ENCODE measurements around the gene GSK3B. TPM values are rescaled to one million over a fixed set of nuclear protein-coding genes. Genes with fewer than 3 reads are reported as not detected.

GSK3B gene
- total and polyA plus RNA-seq, 2 donors (not counting 3 experiments of a cell fraction or from before 2014, with no cell fraction given) = 22.1 to 50.1 TPM

DNA sequence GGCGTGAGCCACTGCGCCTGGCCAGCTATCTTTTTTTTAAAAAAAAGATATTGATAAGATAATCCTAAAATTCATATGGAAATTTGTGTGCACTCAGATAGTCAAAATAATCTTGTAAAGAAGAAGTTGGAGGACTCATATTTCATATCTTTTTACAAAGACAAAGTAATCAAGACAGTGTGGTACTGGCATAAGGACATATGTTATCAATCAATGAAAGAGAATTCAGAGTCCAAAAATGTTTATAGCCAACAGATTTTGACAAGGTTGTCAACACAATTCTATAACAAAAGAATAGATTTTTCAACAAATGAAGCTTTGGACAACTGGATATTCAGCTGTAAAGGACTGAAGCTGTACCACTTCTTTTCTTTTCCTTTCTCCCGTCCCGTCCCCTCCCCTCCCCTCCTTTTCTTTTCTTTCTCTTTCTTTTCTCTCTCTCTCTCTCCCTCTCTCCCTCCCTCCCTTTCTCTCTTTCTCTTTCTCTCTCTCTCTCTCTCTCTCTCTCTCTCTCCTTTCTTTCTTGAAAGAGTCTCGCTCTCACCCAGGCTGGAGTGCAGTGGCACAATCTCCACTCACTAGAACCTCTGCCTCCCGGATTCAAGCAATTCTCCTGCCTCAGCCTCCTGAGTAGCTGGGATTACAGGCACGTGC is 126.8 kb downstream of the GSK3B start:
- DNase-seq (ENCODE audit: low read depth, low spot score) = no peak
- Histone ChIP-seq H3K4me3 (replicated peaks in 1 of 3; ENCODE audit: insufficient read depth in 1 of 3, low read depth in 1 of 3, low read length in 3 of 3) (no peak overlapping the region), H3K4me1 (ENCODE audit: control insufficient read depth, extremely low read depth, insufficient read depth, low read length) (no peaks in the 10 kb centered on the region), H3K4me2 (ENCODE audit: insufficient read depth, low read length) (no peak overlapping the region), H3K9me3 (replicated peaks; ENCODE audit: control insufficient read depth, insufficient read depth, low read length) (no peaks in the 10 kb centered on the region), H4K20me1 (replicated peaks; ENCODE audit: control insufficient read depth, extremely low read depth, insufficient read depth, low read length) (peaks cover 11% of the 10 kb centered on the region), H3K9ac (replicated peaks; ENCODE audit: extremely low read depth, insufficient read depth, low read length) (no peak overlapping the region), H3K27ac (ENCODE audit: insufficient read depth, low read depth, low read length) (no peak overlapping the region), H3K27me3 (ENCODE audit: control insufficient read depth in 2 of 2, insufficient read depth in 2 of 2, low read length in 2 of 2) (no peaks in the 10 kb centered on the region), H3K79me2 (ENCODE audit: control insufficient read depth, insufficient read depth, low read length) (peaks cover 69% of the 10 kb centered on the region), H3K9me1 (replicated peaks; ENCODE audit: control insufficient read depth, extremely low read depth, insufficient read depth, low read length) (no peaks in the 10 kb centered on the region), H3K36me3 (ENCODE audit: control insufficient read depth in 2 of 2, extremely low read depth in 1 of 2, insufficient read depth in 2 of 2, low read length in 2 of 2) (peaks cover 0 to 2% of the 10 kb centered on the region in 2 experiments), H2AFZ (ENCODE audit: low read depth, low read length) (no peak overlapping the region)
- no TSS peak for BruUV-seq (replicated peaks)
- no peak for FAIRE-seq
- POLR2A ChIA-PET = no interaction called here
- CTCF ChIA-PET = no interaction called here
- intact Hi-C loops (cut with micrococcal nuclease) (no loop called here), dilution Hi-C loops (cut with MboI; ENCODE audit: extremely low pct_ligation_motif_present, low sequenced_read_pairs) (no loop called here)
- TF ChIP-seq POLR2A (IDR thresholded peaks at IDR 0.05; ENCODE audit: low read depth, low read length) (no peak), EZH2 (IDR thresholded peaks at IDR 0.05; ENCODE audit: borderline replicate concordance, low read depth, low read length, severe bottlenecking) (no peak), GATA2 (IDR thresholded peaks at IDR 0.05; ENCODE audit: insufficient read depth, insufficient read length, low read depth, low read length) (no peak), POLR2AphosphoS5 (IDR thresholded peaks at IDR 0.05; ENCODE audit: insufficient read depth, low read depth, low read length) (no peak), JUN (IDR thresholded peaks at IDR 0.05; ENCODE audit: borderline replicate concordance, insufficient read depth, insufficient read length, low read depth) (no peak), FOS (IDR thresholded peaks at IDR 0.05; ENCODE audit: borderline replicate concordance, insufficient read depth, low read length) (no peak), MYC (IDR thresholded peaks at IDR 0.05; ENCODE audit: low read depth, low read length) (no peak)
- TF ChIP-seq, protein P1, sequence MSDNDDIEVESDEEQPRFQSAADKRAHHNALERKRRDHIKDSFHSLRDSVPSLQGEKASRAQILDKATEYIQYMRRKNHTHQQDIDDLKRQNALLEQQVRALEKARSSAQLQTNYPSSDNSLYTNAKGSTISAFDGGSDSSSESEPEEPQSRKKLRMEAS (IDR thresholded peaks at IDR 0.05; ENCODE audit: insufficient read depth, insufficient read length) = no peak
- TF ChIP-seq, protein P2, sequence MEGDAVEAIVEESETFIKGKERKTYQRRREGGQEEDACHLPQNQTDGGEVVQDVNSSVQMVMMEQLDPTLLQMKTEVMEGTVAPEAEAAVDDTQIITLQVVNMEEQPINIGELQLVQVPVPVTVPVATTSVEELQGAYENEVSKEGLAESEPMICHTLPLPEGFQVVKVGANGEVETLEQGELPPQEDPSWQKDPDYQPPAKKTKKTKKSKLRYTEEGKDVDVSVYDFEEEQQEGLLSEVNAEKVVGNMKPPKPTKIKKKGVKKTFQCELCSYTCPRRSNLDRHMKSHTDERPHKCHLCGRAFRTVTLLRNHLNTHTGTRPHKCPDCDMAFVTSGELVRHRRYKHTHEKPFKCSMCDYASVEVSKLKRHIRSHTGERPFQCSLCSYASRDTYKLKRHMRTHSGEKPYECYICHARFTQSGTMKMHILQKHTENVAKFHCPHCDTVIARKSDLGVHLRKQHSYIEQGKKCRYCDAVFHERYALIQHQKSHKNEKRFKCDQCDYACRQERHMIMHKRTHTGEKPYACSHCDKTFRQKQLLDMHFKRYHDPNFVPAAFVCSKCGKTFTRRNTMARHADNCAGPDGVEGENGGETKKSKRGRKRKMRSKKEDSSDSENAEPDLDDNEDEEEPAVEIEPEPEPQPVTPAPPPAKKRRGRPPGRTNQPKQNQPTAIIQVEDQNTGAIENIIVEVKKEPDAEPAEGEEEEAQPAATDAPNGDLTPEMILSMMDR (IDR thresholded peaks at IDR 0.05; ENCODE audit: extremely low read depth in 1 of 2, insufficient read depth in 1 of 2, low read depth in 1 of 2, low read length in 2 of 2) = no peak
